Ishikawa (cell line): ENCODE measurements around the gene GH1.

Experiments used
- CEBPB ChIP-seq: IDR thresholded peaks from 2 replicates; pipeline ENCODE4 v1.6.1; 2012
- EGR1 ChIP-seq: IDR thresholded peaks from 2 replicates; pipeline ENCODE4 v1.6.1; 2012
- EP300 ChIP-seq: IDR thresholded peaks from 2 replicates; pipeline ENCODE4 v1.6.1; 2012; ENCODE audit warnings: borderline replicate concordance
- FOXM1 ChIP-seq: IDR thresholded peaks from 2 replicates; pipeline ENCODE4 v1.6.1; 2012; ENCODE audit warnings: low read depth, borderline replicate concordance
- NFIC ChIP-seq: IDR thresholded peaks from 2 replicates; pipeline ENCODE4 v1.6.1; 2012
- REST ChIP-seq: IDR thresholded peaks from 2 replicates; pipeline ENCODE4 v1.6.1; 2012; ENCODE audit warnings: low read depth, mild to moderate bottlenecking
- TAF1 ChIP-seq: IDR thresholded peaks from 2 replicates; pipeline ENCODE4 v1.6.1; 2012; ENCODE audit warnings: low read depth, mild to moderate bottlenecking
- YY1 ChIP-seq: IDR thresholded peaks from 2 replicates; pipeline ENCODE4 v1.6.1; 2012; ENCODE audit warnings: low read depth
- ZBTB7A ChIP-seq: IDR thresholded peaks from 2 replicates; pipeline ENCODE4 v1.6.1; 2012; ENCODE audit warnings: low read depth

GRCh38 chr17:63928966-63929695 is 10.5 kb upstream of the GH1 start:
- TF ChIP-seq REST (no peak), CEBPB (no peak), EP300 (no peak), EGR1 (no peak), TAF1 (no peak), ZBTB7A (no peak), NFIC (no peak), FOXM1 (no peak), YY1 (no peak)
